RWPE1 (cell line): ENCODE results near the gene CD59.

ENCODE experiments used
- CTCF ChIA-PET: fragments of 350-600 bp; sonication (Branson Sonifier 250); formaldehyde crosslinking; extraction: SDS; loops from one replicate; lab custom pipeline; 2021; lab: Yijun Ruan, JAX
- POLR2A ChIA-PET: fragments of 400-600 bp; formaldehyde crosslinking; extraction: SDS; loops from one replicate; lab custom pipeline; 2020; ENCODE audit warnings: antibody characterized with exemption; ENCODE audit not compliant: low non-redundant PET; lab: Yijun Ruan, JAX
- DNase-seq: peaks from one replicate; pipeline ENCODE4 v3.0.0; 2012; ENCODE audit warnings: low spot score
- H3K27ac ChIP-seq: fragments of 450-650 bp; 2 replicates; pipeline ENCODE4 v1.5.1; 2017
- TF ChIP-seq, protein P1 (sequence below): fragments of 450-650 bp; conservative IDR thresholded peaks from 2 replicates; pipeline ENCODE4 v1.5.1; 2017; ENCODE audit warnings: low read depth, mild to moderate bottlenecking

Gene CD59

DNA sequence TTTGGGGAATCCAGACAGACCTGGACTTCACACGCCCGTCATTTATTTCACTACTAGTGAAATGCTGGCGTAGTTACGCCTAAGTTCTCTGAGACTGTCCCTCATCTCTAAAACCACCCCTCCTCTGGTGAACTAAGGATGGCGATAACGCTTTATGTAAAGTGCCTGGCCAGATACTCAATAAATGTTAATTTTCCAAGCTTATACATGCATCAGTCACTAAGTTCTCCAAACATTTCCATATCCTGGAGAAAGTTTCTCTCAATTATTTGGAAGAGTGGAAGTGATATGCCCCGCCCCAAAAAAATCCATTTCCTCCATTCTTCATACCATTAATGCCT is 39.2 kb upstream of the CD59 start:
- no peak for DNase-seq
- POLR2A ChIA-PET = no interaction called here

DNA sequence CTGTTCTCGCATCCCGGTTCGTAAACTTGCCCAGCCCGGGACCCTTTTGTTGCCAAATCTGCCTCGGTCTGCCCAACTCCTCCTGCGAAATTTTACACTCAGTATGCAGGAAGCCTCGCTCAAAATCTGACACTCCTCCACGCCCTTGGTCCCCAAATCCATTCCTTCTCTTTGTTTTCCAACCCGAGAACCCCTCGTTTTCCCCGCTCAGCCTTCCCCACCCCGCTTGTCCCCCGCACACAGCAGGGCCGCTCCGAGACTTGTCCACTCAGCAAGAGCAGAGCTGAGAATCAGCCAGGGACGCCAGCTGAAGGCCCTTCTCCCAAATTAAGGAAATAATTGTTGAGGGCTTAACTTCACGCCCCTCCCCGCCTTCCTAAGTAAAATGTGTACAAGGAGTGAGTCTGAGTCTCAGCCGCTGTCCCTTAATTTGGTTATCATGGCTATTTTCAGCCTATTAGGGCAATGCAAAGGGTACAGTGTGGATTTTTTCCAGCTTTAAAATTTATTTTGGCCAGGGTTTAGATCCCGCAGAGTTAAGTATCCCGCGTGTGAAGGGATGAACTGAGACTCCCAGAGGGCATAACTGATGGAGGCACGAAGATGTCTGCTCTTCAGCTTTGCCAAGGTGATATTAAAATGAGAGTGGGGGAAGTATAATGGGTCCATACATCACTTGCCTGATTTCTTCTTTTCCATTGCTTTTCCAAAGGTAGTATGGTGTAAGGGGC is 38.7 kb upstream of the CD59 start:
- POLR2A ChIA-PET = no interaction called here
- peak overlapping the region; percentile 72 for H3K27ac ChIP-seq
- no peak for DNase-seq
- TF ChIP-seq, protein P1, sequence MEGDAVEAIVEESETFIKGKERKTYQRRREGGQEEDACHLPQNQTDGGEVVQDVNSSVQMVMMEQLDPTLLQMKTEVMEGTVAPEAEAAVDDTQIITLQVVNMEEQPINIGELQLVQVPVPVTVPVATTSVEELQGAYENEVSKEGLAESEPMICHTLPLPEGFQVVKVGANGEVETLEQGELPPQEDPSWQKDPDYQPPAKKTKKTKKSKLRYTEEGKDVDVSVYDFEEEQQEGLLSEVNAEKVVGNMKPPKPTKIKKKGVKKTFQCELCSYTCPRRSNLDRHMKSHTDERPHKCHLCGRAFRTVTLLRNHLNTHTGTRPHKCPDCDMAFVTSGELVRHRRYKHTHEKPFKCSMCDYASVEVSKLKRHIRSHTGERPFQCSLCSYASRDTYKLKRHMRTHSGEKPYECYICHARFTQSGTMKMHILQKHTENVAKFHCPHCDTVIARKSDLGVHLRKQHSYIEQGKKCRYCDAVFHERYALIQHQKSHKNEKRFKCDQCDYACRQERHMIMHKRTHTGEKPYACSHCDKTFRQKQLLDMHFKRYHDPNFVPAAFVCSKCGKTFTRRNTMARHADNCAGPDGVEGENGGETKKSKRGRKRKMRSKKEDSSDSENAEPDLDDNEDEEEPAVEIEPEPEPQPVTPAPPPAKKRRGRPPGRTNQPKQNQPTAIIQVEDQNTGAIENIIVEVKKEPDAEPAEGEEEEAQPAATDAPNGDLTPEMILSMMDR = no peak
- CTCF ChIA-PET = interaction anchor here (1.0 kb wide), 2 partner anchors 18 to 32 kb away, joined by 3 to 4 read pairs; no protein-coding TSS in a partner anchor

More for the DNA sequence above, 39.2 kb upstream of the CD59 start:
- no peak overlapping the region for H3K27ac ChIP-seq
- TF ChIP-seq, protein P1 = no peak
- CTCF ChIA-PET = interaction anchor here (1.0 kb wide), 1 partner anchor 17 kb away, joined by 3 read pairs; no protein-coding TSS in a partner anchor

DNA sequence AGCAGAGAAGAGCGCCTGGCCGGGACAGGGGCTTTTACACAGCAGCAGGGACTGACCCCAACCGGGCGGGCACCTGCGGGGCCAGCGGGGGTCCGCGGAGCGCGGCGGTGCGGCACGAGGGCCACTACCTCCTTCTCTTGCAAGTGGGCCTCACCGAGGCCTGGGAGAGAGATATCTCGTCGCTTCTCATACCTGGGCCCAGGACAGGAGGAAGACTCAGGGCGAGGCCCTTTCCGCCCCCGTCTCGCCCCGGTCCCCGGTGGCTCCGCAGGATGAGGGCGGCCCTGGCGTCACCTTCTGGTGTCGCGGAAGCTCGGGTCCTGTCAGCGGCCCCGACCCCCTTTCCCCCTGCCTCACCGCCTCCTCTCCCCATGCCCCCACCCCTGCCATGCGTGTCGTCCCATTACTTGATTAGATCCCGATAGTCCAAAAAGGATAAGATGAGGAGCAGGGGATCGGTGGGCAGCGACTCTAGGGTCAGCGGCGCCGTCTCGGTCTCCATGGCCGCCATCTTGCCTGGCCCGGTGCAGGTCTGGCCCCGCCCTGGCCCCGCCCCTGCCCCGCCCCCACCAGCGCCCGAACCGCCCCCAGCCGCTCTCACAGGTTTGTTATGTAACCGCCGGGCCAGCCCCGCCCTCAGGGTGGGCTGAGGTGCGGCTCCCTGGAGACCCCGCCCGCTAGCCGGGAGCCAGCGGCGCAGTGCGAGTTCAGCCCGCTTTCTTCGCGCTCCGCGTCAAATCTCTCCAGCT is 37.9 kb upstream of the CD59 start, which contains the start of gene FBXO3:
FBXO3 (minus strand) TSS at position 534 of the 749 bp plus-strand sequence; CDS start at position 511, 23 bp downstream.
- peak; percentile 96 for DNase-seq
- POLR2A ChIA-PET = no interaction called here
- TF ChIP-seq, protein P1 = no peak
- CTCF ChIA-PET = interaction anchor here (1.0 kb wide), 2 partner anchors 19 to 32 kb away, joined by 3 to 4 read pairs; no protein-coding TSS in a partner anchor
- peak within 1 kb of the TSS; percentile 72 for H3K27ac ChIP-seq

DNA sequence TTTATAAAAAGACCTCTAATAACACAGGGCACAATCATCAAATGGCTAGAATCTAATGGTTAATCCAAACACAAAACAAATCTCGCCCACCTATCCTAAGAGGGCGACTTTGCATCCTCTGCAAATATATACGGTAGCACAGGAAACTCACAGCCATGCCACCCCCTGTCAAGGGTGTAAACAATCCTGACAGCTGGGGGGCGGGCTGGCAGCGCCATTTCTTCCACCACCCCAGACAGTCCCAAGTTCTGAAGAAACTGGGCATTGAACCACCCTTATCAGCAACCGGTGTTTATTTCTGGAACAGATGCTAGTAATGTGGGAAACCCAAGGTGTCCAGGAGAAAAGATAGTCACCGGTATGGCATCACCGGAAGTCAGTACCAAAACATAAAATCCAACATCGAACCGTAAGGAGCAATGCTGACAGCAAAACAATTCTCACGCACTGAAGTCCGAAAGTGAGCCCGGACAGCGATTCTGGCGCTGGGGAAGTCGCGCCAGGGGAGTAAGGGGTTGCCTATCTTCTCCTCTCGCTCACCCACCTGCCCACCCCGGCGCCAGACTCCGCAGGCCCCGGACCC is 37.3 kb upstream of the CD59 start:
- ChIA-PET CTCF (interaction anchor here (1.0 kb wide), 1 partner anchor 31 kb away, joined by 4 read pairs; no protein-coding TSS in a partner anchor), POLR2A (no interaction called here)
- H3K27ac ChIP-seq = peak overlapping the region; percentile 72
- TF ChIP-seq, protein P1 = no peak
- DNase-seq = peak; percentile 23

DNA sequence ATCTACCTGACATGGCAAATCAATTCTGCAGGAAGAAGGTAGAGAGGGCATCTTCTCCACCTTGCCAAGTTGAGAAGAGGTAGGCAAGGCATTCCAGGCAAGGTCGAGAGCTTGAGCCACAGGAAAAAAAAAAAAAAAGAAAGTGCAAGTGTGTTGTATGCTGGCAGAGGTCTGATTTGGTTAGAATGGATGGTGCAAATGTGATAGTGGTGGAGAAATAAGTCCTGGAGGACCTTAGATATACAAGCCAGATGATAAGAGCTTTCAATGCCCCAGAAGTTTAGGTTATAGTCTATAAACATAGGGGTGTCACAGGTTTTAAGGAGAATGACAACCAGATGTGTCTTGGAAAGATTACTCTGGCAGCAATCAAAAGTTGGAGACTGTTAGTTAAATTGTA is 36.6 kb upstream of the CD59 start:
- TF ChIP-seq, protein P1 = no peak
- H3K27ac ChIP-seq = no peak overlapping the region
- ChIA-PET POLR2A (no interaction called here), CTCF (no interaction called here)
- DNase-seq = no peak

DNA sequence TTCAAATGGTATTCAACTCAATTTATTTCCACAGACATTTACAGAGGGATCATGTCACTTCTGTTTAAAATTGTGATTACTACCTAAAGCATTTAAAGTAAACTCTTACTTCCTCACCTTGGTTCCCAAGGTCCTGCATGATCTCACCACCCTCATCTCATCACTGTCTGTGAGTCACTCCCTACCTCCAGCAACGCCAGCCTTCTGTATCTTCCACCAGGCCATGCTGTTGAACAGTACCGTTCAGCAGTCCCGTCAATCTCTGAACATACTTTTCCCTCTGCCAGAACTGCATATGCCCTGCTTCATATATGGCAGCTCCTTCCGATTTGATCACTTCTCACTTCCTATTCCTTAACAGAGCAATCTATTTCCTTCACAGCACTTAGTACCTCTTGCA is 36.1 kb upstream of the CD59 start:
- TF ChIP-seq, protein P1 = no peak
- peak; percentile 69 for DNase-seq
- POLR2A ChIA-PET = no interaction called here
- CTCF ChIA-PET = interaction anchor here (0.6 kb wide), 1 partner anchor 65 kb away, joined by 4 read pairs; no protein-coding TSS in a partner anchor
- H3K27ac ChIP-seq = no peak overlapping the region
